Measurements from ENCODE around the gene PRM3.

- no peak for TF ChIP-seq CTCF (IDR thresholded peaks at IDR 0.05)
- TF ChIP-seq POLR2A (IDR thresholded peaks at IDR 0.05) = no peak
Measured at GRCh38 chr16:11280616-11281522, 7.4 kb upstream of the PRM3 start, which contains the start of gene PRM1.

All from breast epithelium (tissue), 3 donors.